A549 (cell line): ENCODE measurements around the gene TGM3.

Experiments used
- CHD2 ChIP-seq: fragments of 150-350 bp; IDR thresholded peaks from 2 replicates; pipeline ENCODE4 v1.6.1; 2014; ENCODE audit warnings: low read length; ENCODE audit not compliant: partially characterized antibody
- CTCF ChIP-seq: fragments of >200 bp; sonication (Bioruptor Twin); formaldehyde crosslinking; IDR thresholded peaks from 3 replicates; pipeline ENCODE4 v1.5.1; 2016
- GATA3 ChIP-seq: IDR thresholded peaks from 2 replicates; pipeline ENCODE4 v1.6.1; 2012; ENCODE audit warnings: borderline replicate concordance
- HDAC2 ChIP-seq: fragments of 200-600 bp; sonication (generic); IDR thresholded peaks from 2 replicates; pipeline ENCODE4 v1.6.1; 2016
- POLR2A ChIP-seq: IDR thresholded peaks from 2 replicates; pipeline ENCODE4 v1.6.1; 2012; ENCODE audit warnings: mild to moderate bottlenecking, low read length
- POLR2AphosphoS2 ChIP-seq: conservative IDR thresholded peaks from 2 replicates; pipeline ENCODE4 v1.6.1; 2012; ENCODE audit warnings: low read length, improper control_type of control experiment, inconsistent platforms
- RAD21 ChIP-seq, 2 experiments: fragments of >200 bp in 1 of 2; sonication (Bioruptor Twin) in 1 of 2; formaldehyde crosslinking in 1 of 2; IDR thresholded peaks in 1 of 2; conservative IDR thresholded peaks in 1 of 2; 2 replicates in 1 of 2; 3 replicates in 1 of 2; pipeline ENCODE4 v1.6.1; 2012 to 2018; ENCODE audit warnings: inconsistent platforms in 1 of 2

DNA sequence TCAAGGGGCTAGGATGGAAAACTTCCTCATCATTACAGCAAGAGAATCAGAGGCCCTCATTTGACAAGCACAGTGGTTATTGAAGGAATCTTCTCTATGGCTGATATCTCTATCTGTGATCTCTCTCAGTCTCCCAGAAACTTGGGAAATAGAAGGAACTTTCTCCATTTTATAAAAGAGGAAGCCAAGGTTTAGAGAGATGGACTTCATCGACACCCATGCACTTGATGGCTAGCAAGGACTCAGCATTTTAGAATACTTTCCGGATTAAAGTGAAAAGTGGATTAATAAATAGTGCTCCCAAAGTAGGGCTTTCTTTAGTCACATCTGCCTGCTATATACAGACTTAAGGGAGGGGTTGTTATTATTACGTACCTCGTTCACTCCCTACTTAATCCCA lies 34.2 kb upstream of the TGM3 start:
- TF ChIP-seq POLR2AphosphoS2 (no peak), CHD2 (no peak), CTCF (no peak), POLR2A (no peak), HDAC2 (no peak), GATA3 (no peak), RAD21 (conservative IDR thresholded peaks at IDR 0.05 in 1 of 2, IDR thresholded peaks at IDR 0.05 in 1 of 2) (no peak)
